GM21381 (cell line): ENCODE results near the gene FNIP1.
A peak's percentile ranks its signal among the peaks of the same experiment; 100 is the strongest.
"Not testable (repeated sequence)": the region's sequence is repeated elsewhere in the genome, so short reads cannot be mapped to it uniquely, and the experiment has no call there.

Experiments used
- ATAC-seq: cut with Tn5 transposase; IDR thresholded peaks from one replicate; pipeline ENCODE4 v1.9.1; 2021; ENCODE audit warnings: mild to moderate bottlenecking, moderate library complexity; ENCODE audit not compliant: unreplicated experiment

FNIP1 gene

DNA sequence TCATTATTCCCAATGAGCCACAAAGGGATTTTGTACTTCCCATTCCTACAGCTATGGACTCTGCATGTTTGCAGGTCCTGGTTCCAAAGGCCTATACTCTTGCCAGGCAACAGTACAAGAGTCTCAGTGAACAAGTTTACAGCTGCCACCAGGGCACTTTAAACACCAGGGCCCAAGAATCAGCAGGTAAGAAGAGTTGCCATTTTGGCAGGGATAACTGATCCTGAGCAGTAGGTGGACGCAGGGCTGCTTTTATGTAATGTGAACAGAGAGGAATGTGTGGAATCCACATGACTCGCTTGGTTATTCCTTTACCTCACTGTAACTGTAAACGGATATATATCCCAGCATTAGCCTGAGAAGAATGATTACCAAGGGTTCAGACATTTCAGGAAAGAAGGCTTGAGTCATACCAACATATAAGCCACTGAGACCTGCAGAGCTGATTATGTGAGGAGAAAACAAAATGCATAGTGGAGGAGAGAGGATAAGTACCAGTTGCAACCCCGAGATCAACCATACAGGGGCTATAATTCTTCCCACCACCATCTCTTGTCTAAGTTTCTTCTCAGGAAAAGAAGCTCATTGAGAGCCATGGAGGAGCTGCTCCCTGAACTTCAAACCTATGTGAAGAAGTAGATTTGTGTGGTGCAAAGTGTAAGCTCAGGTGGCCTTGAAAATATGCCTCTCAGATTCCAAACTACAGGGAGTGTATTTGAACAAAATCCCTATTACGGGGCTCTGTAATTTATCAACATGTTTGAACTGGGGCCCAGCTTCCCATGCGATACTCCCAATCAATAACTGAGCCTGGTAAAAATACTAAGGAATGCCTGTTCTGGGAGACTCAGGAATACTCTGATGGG lies 186.4 kb downstream of the FNIP1 start:
- no peak for ATAC-seq

DNA sequence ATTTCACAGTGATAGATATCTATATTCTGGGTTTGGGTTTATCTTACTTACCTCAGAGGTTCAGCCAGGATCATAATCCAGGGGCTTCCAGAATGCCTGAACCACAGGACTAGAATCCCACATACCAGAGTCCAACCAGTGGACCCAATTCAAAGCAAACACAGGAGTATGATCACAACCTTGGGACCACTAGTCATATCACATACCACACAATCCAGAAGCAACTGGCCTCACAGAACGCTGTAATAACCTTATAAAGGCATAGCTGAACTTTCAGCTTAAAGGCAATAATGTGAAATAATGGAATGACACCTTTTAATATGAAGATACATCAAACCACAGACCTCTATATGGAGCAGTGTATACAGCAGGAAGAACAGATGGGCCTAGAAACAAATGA lies 187.0 kb downstream of the FNIP1 start:
- no peak for ATAC-seq

DNA sequence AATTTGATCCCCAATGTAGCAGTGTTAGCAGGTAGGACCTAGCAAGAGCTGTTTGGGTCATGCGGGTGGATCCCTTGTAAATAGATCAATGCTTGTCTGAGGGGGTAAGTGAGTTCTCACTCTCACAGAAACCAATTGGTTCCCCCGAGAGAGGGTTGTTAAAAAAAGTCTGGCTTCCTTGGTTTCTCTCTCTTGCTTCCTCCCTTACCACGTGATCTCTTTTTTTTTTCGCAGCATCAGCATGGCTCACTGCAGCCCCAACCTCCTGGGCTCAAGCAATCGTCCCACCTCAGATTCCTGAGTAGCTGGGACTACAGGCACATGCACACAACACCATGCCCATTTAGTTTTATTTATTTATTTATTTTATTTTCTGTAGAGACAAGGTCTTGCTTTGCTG lies 188.2 kb downstream of the FNIP1 start:
- ATAC-seq: no peak

DNA sequence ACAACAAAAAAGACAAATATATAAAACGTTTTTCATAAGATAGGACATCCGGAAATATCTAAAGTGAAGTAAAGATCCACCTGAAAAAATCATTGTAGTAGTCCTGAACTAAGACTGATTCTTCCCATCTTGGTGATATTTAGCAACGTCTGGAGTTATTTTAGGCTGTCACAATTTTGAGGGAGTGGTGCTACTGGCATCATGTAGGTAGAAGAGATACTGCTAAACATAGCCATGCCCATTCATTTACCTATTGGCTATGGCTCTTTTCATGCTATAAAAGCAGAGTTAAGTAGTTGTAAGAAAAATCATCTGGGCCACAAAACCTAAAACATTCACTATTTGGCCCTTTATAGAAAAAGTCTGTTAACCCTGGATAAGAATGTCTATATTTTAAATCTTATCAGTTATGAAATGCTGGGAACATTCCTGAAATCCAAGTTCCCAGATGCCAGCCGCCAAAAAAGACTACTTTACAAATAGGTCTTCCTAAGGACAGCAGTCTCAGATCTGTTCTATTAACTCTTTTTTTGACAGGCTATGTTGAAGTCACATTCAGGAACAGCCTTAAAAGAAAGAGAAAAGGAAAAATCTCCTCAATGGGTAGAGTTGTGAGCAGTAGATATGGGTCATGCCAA lies 188.8 kb downstream of the FNIP1 start:
- no peak for ATAC-seq

DNA sequence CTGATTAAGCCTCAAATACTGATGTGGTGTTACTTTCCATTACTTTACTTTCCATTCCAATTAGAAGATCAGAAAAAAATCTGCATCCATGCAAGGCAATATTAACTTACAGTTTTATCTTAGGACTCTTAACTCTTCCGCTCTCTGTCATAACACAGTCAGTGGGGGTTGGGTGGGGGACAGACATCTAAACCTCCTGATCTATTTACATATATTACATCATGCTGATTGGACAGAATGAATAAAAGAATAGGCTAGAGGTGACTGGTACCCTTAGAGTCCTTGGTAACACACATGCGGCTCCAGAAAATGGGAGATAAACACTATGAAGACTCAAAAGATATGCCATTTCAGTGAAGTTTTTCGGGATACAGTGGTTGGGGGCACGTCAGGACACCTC lies 189.4 kb downstream of the FNIP1 start:
- no peak for ATAC-seq

DNA sequence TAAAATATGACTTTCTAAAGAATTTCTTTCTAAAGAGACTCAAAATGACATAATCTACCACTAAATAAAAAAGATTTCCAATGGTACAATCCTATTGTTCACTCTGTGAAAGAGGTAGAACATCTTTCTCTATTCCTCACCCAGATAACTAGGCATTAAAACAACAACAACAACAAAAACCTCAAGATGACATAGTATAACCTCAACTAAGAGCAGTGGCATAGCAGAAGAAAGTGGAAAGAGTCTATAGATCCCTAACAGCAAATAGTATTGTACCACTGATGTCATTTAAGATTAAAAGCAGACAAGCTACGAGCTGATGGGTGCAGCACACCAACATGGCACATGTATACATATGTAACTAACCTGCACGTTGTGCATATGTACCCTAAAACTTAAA lies 191.7 kb downstream of the FNIP1 start:
- ATAC-seq: no peak

DNA sequence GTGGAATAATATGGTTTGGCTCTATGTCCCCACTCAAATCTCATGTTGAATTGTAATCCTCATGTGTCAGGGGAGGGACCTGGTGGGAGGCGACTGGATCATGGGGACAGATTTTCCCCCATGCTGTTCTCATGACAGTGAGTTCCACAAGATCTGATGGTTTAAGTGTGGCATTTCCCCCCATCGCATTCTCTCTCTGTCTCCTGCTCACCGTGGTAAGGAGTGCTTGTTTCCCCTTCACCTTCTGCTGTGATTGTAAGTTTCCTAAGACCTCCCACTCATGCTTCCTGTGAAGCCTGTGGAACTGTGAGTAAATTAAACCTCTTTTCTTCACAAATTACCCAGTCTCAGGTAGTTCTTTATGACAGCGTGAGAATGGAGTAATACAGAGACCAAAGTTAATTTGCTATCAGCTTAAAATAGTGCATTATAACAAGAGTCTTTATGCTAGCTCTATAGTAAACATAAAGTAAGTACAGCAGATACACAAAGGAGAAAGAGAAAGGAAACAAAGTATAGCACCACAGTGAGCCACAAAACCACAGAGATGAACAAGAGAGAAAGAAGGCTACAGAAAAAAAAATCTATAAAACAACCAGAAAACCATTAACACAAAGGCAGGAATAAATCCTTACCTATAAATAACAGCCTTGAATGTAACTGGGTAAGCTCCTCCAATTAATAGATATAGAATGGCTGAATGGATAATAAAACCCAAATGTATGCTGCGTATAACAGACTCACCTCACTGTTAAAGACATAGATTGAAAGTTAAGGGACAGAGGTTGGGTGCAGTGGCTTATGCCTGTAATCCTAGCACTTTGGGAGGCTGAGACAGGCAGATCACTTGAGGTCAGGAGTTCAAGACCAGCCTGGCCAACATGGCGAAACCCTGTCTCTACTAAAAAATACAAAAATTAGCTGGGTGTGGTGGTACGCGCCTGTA lies 201.5 kb downstream of the FNIP1 start:
- ATAC-seq: peak; percentile 78

DNA sequence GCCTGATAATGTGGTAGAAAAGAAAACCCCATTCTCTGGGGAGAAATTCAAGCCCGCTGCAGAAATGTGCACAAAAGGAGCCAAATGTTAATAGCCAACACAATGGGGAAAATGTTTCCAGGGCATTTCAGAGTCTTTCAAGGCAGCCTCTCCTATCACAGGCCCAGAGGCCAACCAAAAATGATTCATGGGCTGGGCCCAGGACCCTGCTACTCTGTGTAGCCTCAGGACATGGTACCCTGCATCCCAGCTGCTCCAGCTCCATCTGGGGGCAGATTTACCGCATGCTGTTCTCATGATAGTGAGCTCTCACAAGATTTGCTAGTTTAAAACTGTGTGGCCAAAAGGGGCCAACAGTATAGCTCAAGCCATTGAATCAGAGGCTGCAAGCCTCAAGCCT lies 202.9 kb downstream of the FNIP1 start:
- ATAC-seq: no peak

DNA sequence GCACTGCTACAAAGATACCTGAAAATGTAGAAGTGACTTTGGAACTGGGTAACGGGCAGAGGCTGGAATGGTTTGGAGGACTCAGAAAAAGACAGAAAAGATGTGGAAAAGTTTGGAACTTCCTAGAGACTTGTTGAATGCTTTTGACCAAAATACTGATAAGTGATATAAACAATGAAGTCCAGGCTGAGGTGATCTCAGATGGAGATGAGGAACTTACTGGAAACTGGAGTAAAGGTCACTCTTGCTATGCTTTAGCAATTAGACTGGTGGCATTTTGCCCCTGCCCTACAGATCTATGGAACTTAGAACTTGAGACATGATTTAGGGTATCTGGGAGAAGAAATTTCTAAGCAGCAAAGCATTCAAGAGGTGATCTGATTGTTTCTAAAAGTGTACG lies 203.4 kb downstream of the FNIP1 start:
- not testable (repeated sequence) for ATAC-seq
